GM23248 (cell line): ENCODE data around the gene EEF2K.

Experiments used
- EZH2 ChIP-seq: fragments of 200-600 bp; sonication (generic); IDR thresholded peaks from 2 replicates; pipeline ENCODE4 v1.6.1; 2018; ENCODE audit warnings: antibody characterized with exemption, mild to moderate bottlenecking; ENCODE audit not compliant: insufficient read depth, poor library complexity, severe bottlenecking
- EZH2phosphoT487 ChIP-seq: fragments of 200-600 bp; sonication (generic); IDR thresholded peaks from 2 replicates; pipeline ENCODE4 v1.6.1; 2018; ENCODE audit warnings: antibody characterized with exemption, moderate library complexity, mild to moderate bottlenecking, low read depth; ENCODE audit not compliant: insufficient read depth

DNA sequence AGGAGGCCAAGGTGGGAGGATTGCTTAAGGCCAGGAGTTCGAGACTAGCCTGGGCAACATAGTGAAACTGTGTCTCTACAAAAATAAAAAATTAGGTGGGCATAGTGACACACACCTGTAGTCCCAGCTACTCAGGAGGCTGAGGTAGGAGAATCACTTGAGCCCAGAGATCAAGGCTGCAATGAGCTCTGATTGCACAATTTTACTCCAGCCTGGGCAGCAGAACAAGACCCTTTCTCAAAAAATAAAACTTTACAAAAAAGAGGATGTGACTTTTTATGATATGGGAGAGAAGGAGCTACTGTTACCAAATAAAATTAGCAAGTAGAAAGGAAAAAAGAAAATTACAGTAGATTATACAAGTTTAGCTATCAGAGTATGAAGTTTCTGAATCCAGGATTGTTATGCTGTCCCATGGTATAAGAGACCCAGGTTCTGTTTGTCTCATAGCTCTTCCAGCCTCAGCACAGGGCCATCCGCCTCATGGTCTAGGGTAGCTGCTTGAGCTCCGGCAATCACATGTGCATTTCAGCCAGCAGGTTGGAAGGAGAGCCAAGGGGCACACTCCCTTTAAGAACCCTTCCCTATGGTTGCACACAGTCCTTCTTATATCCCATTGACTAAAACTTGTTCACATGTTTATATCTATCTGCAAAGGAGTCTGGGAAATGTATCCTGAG, 13.5 kb downstream of the EEF2K start:
- TF ChIP-seq EZH2phosphoT487 (no peak), EZH2 (no peak)
